ENCODE data around the gene CDKN1C. TPM values are rescaled to one million over a fixed set of nuclear protein-coding genes. Genes with fewer than 3 reads are reported as not detected.

Gene CDKN1C
- total RNA-seq, 4 donors from 2014 or later = 153 to 349 (median 186) TPM

DNA sequence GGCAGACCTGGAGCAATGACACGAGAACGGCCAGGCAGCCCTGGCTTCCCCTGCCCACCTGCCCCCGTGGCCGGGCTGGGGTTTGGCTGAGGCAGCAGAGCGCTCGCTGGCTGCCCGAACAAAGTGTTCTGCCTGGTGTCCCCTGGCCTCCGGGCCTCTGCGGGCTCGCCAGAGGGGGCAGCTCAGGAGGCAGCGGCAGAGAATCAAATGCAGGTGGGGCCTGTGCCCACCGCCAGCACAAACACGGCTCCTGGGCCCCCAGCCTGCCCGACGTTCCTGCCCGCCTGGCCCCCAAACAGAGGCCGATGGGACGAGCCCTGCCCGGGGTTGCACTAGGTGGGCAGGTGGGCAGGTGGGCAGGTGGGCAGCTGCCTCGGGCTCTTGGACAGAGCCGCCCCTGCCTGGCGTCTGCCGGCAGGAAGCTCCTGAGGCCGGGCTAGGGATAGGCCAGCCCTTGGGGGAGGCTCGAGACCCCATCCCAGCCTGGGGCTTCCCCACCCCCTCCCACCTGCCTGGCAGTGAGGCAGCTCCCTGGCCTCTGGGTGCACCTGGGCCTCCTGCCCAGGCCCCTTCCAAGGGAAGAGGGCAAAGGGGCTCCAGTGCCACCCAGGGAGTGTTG is 46.8 kb downstream of the CDKN1C start:
- Histone ChIP-seq H3K27me3 (no peaks in the 10 kb centered on the region), H3K9me3 (no peaks in the 10 kb centered on the region), H3K4me3 (no peak overlapping the region), H3K4me1 (peaks cover 20 to 25% (median 23%) of the 10 kb centered on the region in 4 donors), H3K36me3 (no peaks in the 10 kb centered on the region), H3K27ac (replicated peaks in 1 of 4) (no peak overlapping the region)
- 95% methylated on average over 11 of the region's 25 CpGs for WGBS
- TF ChIP-seq POLR2A (IDR thresholded peaks at IDR 0.05; ENCODE audit: low read depth) (no peak), POLR2AphosphoS5 (IDR thresholded peaks at IDR 0.05) (no peak), EP300 (IDR thresholded peaks at IDR 0.05) (no peak), CTCF (IDR thresholded peaks at IDR 0.05) (no peak)
- no peak for DNase-seq (ENCODE audit: extremely low spot score)
- intact Hi-C loops (cut with DNase I) = no loop called here

DNA sequence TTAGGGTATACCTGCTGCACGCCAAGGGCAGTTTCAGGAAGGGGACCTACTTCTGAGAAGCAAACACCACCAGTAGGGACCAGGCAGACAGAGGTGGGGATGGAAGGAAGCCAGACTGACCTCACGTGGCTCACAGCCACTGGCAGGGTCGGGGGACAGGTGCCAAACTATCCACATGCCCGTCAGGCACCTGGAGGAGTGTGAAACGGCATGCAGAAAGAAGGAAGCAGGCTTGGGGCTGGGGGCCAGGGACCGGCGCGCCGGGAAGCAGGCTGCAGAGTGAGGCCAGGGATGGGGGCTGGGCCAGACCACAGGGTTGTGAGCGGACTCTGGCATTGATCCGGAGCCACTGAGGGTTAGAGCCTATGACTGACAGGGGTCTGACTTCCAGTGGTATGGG is 47.5 kb downstream of the CDKN1C start:
- no peak overlapping the region for H3K27ac ChIP-seq (replicated peaks in 1 of 4)
- no peak for DNase-seq (ENCODE audit: extremely low spot score)
- intact Hi-C loops (cut with DNase I) = no loop called here
- H3K36me3 ChIP-seq = no peaks in the 10 kb centered on the region
- no peak for TF ChIP-seq POLR2AphosphoS5 (IDR thresholded peaks at IDR 0.05)
- TF ChIP-seq CTCF (IDR thresholded peaks at IDR 0.05) = no peak
- no peak for TF ChIP-seq EP300 (IDR thresholded peaks at IDR 0.05)
- TF ChIP-seq POLR2A (IDR thresholded peaks at IDR 0.05; ENCODE audit: low read depth) = no peak
- H3K4me3 ChIP-seq = no peak overlapping the region
- H3K27me3 ChIP-seq = no peaks in the 10 kb centered on the region
- WGBS = 77% methylated on average over 11 of the region's 11 CpGs
- H3K4me1 ChIP-seq = peaks cover 20 to 25% (median 23%) of the 10 kb centered on the region in 4 donors
- no peaks in the 10 kb centered on the region for H3K9me3 ChIP-seq

DNA sequence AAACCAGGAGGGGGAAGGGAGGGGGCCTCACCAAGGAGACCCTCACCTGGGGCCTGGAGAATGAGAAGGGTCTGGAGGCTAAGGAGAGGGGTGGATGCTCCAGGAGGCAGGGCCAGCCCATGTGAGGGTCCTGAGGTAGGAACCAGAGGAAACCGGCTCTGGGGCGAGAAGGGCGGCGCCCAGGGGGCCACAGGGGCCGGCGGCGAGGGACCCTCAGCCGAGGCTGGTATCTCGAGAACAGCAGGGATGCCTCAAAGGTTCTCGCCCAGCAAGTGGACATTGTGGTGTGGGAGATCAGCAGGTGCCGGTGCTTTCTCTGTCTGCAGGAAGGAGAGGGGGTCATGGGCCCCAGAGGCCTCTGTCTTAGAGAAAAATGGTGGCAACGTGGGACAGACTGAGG is 47.9 kb downstream of the CDKN1C start:
- WGBS = 71% methylated on average over 12 of the region's 12 CpGs
- Histone ChIP-seq H3K27me3 (no peaks in the 10 kb centered on the region), H3K9me3 (no peaks in the 10 kb centered on the region), H3K4me1 (peaks cover 20 to 25% (median 23%) of the 10 kb centered on the region in 4 donors), H3K36me3 (no peaks in the 10 kb centered on the region), H3K27ac (replicated peaks in 1 of 4) (peak overlapping the region in 1 of 4 donors; percentile 45), H3K4me3 (no peak overlapping the region)
- no peak for DNase-seq (ENCODE audit: extremely low spot score)
- intact Hi-C loops (cut with DNase I) = no loop called here
- no peak for TF ChIP-seq POLR2AphosphoS5 (IDR thresholded peaks at IDR 0.05)
- TF ChIP-seq EP300 (IDR thresholded peaks at IDR 0.05) = no peak
- no peak for TF ChIP-seq CTCF (IDR thresholded peaks at IDR 0.05)
- no peak for TF ChIP-seq POLR2A (IDR thresholded peaks at IDR 0.05; ENCODE audit: low read depth)

GRCh38 chr11:2837096-2837601 is 48.4 kb downstream of the CDKN1C start:
- WGBS = 60% methylated on average over 11 of the region's 20 CpGs
- intact Hi-C loops (cut with DNase I) = no loop called here
- Histone ChIP-seq H3K4me1 (peaks cover 20 to 25% (median 23%) of the 10 kb centered on the region in 4 donors), H3K9me3 (no peaks in the 10 kb centered on the region), H3K27ac (replicated peaks in 1 of 4) (peak overlapping the region in 3 of 4 donors; percentile 44 to 46 (median 45)), H3K36me3 (no peaks in the 10 kb centered on the region), H3K27me3 (no peaks in the 10 kb centered on the region), H3K4me3 (no peak overlapping the region)
- DNase-seq (ENCODE audit: extremely low spot score) = no peak
- TF ChIP-seq CTCF (IDR thresholded peaks at IDR 0.05) = peak in 2 of 3 experiments; percentile 7 to 60
- peak; percentile 45 to 56 for TF ChIP-seq POLR2AphosphoS5 (IDR thresholded peaks at IDR 0.05)
- no peak for TF ChIP-seq EP300 (IDR thresholded peaks at IDR 0.05)
